GM21447 (cell line): ENCODE results near the gene IKBIP.
"Not testable (repeated sequence)": the region's sequence is repeated elsewhere in the genome, so short reads cannot be mapped to it uniquely, and the experiment has no call there.

Experiments
- ATAC-seq: cut with Tn5 transposase; IDR thresholded peaks from one replicate; pipeline ENCODE4 v1.9.1; 2021; ENCODE audit not compliant: unreplicated experiment

Gene IKBIP, protein sequence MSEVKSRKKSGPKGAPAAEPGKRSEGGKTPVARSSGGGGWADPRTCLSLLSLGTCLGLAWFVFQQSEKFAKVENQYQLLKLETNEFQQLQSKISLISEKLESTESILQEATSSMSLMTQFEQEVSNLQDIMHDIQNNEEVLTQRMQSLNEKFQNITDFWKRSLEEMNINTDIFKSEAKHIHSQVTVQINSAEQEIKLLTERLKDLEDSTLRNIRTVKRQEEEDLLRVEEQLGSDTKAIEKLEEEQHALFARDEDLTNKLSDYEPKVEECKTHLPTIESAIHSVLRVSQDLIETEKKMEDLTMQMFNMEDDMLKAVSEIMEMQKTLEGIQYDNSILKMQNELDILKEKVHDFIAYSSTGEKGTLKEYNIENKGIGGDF

DNA sequence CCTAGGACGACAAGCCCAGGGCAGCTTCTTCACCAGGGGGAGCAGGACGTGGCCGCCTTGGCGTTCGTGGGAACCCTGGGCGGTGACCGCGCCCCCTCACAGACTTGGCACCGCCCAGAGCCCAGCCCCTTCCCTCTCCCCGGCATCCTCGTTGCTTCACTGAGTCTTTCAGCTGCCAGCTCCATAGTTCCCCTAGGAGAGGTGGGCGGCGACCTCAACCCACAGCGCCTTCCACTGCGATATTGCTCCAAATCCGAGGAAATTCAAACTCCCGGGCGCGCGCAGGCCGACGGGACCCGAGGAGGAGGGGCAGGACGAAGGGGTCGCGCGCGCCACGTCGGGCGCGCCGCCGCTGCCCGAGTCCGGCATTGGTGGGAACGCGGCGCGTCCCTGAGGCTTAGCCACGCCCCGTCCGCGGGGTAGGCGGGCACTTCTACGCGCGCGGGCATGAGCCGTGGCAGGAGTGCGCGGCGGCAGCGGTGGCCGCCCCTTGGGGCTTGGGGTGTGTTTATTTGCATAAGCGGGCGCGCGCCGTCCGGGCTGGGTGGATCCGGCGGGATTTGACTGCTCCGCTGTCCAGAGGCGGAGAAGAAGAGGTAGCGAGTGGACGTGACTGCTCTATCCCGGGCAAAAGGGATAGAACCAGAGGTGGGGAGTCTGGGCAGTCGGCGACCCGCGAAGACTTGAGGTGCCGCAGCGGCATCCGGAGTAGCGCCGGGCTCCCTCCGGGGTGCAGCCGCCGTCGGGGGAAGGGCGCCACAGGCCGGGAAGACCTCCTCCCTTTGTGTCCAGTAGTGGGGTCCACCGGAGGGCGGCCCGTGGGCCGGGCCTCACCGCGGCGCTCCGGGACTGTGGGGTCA, at the start of gene IKBIP, which contains the start of gene APAF1:
Gene IKBIP, minus strand, starts transcription at position 77 of the 860 bp plus-strand sequence. CDS start 87 bp downstream, outside the sequence.
Gene APAF1, plus strand, starts transcription at position 579 of the 860 bp plus-strand sequence. CDS start 3,070 bp downstream, outside the sequence.
- peak; percentile 84 for ATAC-seq

GRCh38 chr12:98691351-98691750, 46.8 kb upstream of the IKBIP start:
- ATAC-seq: no peak

GRCh38 chr12:98686603-98687002, 42.0 kb upstream of the IKBIP start:
- ATAC-seq: no peak

GRCh38 chr12:98684199-98684598, 39.6 kb upstream of the IKBIP start:
- no peak for ATAC-seq

- ATAC-seq: no peak
These were observed 35.0 kb upstream of the IKBIP start for GRCh38 chr12:98679611-98680005.

DNA sequence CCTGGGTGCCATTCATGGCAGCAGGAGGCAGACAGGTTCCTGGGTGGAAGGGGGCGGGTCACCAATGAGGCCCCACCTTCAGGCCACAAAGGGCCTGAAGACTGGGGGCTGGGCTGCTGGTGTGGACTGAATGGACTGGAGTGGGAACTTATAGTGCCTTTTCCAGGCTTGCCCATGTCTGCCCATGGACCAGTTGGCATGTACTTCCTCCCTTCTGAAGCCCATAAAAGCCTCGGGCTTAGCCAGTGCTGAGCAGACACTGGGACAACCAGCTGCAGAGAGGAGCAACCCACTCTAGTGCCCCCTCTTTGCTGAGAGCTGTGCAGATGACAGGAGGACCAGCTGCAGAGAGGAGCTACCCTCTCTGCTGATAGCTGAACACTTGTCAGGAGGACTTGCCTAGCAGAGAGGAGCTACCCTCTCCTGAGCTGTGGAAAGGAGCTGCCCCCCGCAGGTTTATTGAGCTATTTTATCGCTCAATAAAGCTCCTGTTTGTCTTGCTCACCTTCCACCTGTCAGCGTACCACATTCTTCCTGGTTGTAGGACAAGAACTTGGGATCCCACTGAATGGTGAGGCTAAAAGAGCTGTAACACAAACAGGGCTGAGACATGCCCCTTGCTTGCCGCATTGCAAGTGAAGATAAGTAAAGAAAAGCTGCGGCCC, 34.5 kb upstream of the IKBIP start:
- ATAC-seq: no peak

GRCh38 chr12:98678236-98678945, 33.8 kb upstream of the IKBIP start:
- no peak for ATAC-seq

- no peak for ATAC-seq
These were observed 30.3 kb upstream of the IKBIP start for GRCh38 chr12:98674841-98675240.

- no peak for ATAC-seq
These were observed 26.9 kb upstream of the IKBIP start for GRCh38 chr12:98671459-98671858.

DNA sequence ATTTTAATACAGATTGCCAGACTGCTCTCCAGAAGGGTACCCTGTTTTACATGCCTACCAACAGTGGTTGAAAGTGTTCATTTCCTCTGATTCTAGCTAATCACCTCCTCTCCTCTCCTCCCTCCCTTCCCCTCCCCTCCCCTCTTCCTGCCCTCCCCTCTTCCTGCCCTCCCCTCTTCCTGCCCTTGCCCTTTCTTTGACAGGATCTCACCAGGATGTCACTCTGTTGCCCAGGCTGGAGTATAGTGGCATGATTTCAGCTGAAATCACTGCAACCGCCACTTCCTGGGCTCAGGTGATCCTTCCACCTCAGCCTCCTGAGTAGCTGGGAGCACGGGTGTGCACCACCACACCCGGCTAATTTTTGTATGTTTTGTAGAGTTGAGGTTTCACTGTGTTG, 25.2 kb upstream of the IKBIP start:
- ATAC-seq: no peak

DNA sequence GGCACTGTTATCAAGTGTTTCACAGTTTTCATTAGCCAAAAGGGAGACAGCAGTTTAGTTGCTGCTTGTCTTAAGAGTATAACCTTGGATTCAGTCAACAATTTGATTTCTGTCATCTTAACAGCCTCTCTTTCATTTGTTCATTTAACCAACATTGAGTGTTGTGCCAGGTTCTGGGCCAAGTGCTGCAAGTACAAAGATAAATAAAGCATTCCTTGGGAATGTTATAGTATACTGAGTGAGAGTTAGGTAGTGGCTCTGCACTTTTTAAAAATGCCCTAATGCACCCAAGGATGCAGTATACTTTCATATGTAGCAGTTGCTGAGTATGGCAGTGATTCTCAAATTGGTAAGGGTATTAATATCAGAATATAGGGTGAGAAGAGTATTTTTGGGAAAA, 15.9 kb upstream of the IKBIP start:
- no peak for ATAC-seq

DNA sequence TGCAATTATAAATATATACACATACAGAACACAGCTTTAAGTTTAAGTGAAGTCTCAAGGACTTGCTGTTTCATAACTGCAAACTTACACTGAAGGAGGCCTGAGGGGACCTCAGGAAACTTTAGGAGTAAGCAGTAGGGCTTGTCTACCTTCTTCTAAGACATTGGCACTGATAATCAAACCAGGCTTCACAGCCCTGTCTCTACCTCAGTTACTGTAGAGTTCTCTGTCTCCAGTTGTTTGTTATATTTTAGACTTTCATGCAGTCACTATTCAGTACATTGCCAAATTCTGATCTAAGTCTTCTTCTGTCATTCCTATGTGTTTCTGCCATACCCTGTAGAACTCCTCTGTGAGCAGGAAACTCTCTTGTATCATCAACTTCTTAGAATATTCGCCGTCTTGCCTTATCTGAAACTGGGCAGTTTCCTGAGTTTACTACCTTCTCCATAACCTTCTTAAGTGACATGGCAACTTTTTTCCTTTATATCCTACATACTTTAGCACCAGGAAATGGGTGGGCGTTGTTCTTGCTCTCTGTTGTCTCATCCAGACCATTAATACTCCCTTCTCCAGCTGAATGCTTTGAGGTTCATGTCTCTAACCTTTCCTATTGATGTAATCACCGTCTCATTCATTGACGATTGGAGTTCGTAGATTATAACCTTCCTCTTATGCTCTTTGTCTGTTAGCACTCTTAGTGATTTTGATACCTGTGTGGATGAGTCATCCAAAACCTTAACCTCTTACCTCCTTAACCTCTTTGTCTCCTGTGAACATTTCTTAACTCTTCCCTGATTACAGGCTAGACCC, 11.9 kb upstream of the IKBIP start:
- ATAC-seq: no peak

DNA sequence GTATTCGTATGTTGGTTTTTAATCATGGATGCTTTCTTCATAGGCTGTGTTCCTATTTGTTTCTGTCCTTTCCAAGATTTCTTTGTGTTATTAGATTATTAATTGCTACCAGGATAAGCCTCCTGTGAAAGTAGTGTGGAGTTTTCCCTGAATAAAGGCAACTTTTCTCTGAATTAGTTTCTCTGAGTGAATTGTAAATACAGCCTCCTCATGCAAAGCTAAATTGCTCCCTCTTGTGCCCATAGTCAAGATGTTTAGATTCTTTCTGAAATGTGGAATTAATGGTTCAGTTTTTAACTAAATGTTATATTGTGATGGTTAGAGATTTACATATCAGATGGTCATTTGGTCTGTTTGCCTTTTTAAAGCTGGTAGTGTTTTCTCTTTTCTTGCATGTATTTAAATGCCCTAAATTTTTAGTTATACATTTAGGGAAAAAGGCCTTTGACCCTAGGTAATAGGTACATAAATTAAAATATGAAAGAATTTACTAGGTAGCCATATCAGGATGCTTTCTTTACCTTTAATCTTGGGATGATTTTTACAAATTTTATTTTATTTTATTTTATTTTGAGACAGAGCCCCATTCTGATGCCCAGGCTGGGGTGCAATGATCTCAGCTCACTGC, 9.4 kb upstream of the IKBIP start:
- ATAC-seq: no peak

- ATAC-seq: no peak
These were observed 6.7 kb upstream of the IKBIP start for GRCh38 chr12:98651328-98651727.

GRCh38 chr12:98646294-98647090, 1.9 kb upstream of the IKBIP start:
- no peak for ATAC-seq

DNA sequence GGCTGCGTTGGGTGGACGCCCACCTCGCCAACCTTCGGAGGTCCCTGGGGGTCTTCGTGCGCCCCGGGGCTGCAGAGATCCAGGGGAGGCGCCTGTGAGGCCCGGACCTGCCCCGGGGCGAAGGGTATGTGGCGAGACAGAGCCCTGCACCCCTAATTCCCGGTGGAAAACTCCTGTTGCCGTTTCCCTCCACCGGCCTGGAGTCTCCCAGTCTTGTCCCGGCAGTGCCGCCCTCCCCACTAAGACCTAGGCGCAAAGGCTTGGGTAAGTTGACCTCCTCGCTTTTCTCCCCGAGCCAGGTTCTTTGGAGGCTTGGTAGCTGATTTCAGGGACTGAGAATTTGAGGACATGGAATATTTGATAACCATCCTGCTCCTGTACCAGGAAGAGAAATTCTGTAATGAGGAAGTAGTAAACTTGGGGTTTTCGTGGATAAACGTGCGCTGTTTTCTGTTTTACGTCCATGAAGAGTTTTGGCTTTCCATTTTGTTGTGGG, 1.0 kb upstream of the IKBIP start:
- ATAC-seq: peak; percentile 7

GRCh38 chr12:98644433-98644711, 216 bp downstream of the IKBIP start:
- peak; percentile 12 for ATAC-seq

DNA sequence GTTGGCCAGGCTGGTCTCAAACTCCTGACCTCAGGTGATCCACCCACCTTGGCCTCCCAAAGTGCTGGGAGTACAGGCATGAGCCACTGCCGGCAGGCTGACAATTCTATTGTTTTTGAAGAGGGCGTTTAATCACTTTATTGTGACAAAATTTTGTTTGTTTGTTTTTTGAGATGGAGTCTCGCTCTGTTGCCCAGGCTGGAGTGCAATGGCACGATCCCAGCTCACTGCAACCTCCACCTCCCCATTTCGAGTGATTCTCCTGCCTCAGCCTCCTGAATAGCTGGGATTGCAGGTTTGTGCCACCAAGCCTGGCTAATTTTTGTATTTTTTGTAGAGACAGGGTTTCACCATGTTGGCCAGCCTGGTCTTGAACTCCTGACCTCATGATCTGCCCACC, 1.8 kb downstream of the IKBIP start:
- ATAC-seq: not testable (repeated sequence)

GRCh38 chr12:98639491-98639890, 5.1 kb downstream of the IKBIP start:
- no peak for ATAC-seq
